ENCODE data around the gene COL3A1. TPM values are rescaled to one million over a fixed set of nuclear protein-coding genes. Genes with fewer than 3 reads are reported as not detected.
A peak's percentile ranks its signal among the peaks of the same experiment; 100 is the strongest.

Gene COL3A1
- polyA plus RNA-seq, 1 experiment = 1,396 TPM

DNA sequence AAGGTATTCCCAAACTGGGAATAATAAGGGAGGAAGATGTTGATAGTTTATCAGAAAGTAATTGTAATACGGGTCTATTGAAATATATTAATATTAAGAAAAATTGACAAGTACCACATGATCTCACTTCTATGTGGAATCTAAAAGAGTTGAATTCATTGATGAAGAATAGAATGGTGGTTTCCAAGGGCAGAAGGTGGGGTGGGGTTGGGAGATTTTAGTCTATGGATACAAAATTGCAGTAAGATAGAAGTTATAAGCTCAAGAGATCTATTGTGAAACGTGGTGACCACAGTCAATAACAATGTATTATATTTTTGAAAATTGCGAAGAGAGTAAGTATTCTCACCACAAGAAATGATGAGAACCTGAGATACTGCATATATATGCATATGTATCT is 38.9 kb downstream of the COL3A1 start:
- Histone ChIP-seq H3K27ac (ENCODE audit: low read depth, low read length) (no peak overlapping the region), H3K4me3 (ENCODE audit: low read depth, low read length) (no peak overlapping the region), H3K9me3 (ENCODE audit: control insufficient read depth, insufficient read depth, low read length) (no peaks in the 10 kb centered on the region), H3K27me3 (ENCODE audit: control insufficient read depth, insufficient read depth, low read length) (no peaks in the 10 kb centered on the region)
- CTCF ChIA-PET = no interaction called here
- no peak for DNase-seq (ENCODE audit: low read depth, low spot score)
- TF ChIP-seq, protein P1, sequence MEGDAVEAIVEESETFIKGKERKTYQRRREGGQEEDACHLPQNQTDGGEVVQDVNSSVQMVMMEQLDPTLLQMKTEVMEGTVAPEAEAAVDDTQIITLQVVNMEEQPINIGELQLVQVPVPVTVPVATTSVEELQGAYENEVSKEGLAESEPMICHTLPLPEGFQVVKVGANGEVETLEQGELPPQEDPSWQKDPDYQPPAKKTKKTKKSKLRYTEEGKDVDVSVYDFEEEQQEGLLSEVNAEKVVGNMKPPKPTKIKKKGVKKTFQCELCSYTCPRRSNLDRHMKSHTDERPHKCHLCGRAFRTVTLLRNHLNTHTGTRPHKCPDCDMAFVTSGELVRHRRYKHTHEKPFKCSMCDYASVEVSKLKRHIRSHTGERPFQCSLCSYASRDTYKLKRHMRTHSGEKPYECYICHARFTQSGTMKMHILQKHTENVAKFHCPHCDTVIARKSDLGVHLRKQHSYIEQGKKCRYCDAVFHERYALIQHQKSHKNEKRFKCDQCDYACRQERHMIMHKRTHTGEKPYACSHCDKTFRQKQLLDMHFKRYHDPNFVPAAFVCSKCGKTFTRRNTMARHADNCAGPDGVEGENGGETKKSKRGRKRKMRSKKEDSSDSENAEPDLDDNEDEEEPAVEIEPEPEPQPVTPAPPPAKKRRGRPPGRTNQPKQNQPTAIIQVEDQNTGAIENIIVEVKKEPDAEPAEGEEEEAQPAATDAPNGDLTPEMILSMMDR (IDR thresholded peaks at IDR 0.05; ENCODE audit: low read depth, low read length) = no peak
- POLR2A ChIA-PET = interaction anchor here (1.6 kb wide), 1 partner anchor 9 kb away, joined by 3 read pairs; no protein-coding TSS in a partner anchor

DNA sequence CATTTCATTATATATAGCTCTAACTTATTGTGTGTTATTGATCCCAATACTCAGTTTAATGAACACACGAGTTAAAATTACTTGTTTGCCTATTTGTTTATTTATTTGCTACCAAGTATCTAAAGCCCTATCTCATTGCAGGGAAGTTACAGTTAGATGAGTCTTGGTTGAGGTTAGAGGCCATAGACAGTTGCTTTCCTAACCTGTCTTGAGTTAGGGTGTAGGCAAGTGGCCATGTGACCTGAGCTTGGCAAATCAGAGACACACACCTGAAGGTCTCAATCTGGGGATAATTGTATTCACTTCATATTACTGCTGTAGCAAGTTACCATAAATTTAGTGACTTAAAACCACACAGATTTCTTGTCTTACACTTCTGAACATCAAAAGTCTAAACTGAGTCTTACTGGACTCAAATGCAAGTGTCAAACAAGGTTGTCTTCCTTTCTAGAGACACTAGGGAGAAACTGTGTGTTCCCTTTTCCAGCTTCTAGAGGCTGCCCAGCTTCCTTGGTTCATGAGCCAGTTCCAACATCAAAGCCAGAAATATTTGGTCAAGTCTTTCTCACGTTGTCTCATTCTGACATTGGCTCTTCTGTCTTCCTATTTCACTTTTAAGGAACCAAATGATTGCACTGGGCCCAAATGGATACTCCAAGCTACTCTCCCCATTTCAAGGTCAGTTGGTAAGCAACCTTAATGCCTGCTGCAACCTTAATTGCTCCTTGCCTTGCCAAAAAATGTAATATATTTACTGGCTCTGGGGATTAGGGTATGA is 39.7 kb downstream of the COL3A1 start:
- TF ChIP-seq, protein P1 (IDR thresholded peaks at IDR 0.05; ENCODE audit: low read depth, low read length) = no peak
- POLR2A ChIA-PET = interaction anchor here (0.7 to 1.6 kb wide), 3 partner anchors 10 to 129 kb away, joined by 3 to 4 read pairs (median 3); no protein-coding TSS in a partner anchor
- Histone ChIP-seq H3K27me3 (ENCODE audit: control insufficient read depth, insufficient read depth, low read length) (no peaks in the 10 kb centered on the region), H3K9me3 (ENCODE audit: control insufficient read depth, insufficient read depth, low read length) (no peaks in the 10 kb centered on the region), H3K4me3 (ENCODE audit: low read depth, low read length) (no peak overlapping the region), H3K27ac (ENCODE audit: low read depth, low read length) (peak overlapping the region; percentile 40)
- CTCF ChIA-PET = interaction anchor here (1.2 kb wide), 1 partner anchor 490 kb away, joined by 3 read pairs; no protein-coding TSS in a partner anchor
- DNase-seq (ENCODE audit: low read depth, low spot score) = no peak

DNA sequence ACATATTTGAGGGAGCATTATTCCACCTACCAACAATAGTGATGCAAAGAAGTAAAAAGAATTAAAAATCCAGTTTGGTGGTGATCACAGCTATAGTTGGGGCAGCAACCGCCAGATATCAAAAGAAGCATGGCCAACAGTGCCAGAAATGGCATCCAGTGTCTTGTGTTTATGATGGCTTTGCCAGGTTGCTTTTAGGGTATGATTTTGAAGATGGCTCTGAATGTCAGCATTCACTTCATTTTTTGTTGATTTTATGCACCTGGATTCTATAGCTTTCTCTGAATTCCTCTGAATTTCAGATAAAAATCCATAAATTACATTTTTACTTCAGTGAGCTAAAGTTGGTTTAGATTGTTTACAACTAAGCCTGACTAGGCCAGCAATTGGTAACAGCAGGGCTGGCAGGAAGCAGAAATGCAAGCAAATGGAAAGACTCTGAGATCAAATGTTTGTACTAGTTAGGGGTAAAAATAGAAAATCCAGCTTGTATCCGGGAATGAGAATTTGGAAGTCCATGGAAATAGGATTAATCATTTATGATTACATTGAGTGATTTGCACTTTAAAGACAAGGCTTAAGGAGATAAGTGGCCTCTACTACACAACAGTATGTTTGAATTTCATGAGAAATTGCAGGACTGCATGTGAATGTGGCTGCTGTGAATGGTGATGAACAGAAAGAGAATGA is 40.4 kb downstream of the COL3A1 start:
- CTCF ChIA-PET = interaction anchor here (1.2 kb wide), 1 partner anchor 490 kb away, joined by 3 read pairs; no protein-coding TSS in a partner anchor
- TF ChIP-seq, protein P1 (IDR thresholded peaks at IDR 0.05; ENCODE audit: low read depth, low read length) = no peak
- DNase-seq (ENCODE audit: low read depth, low spot score) = peak; percentile 51
- Histone ChIP-seq H3K4me3 (ENCODE audit: low read depth, low read length) (no peak overlapping the region), H3K27me3 (ENCODE audit: control insufficient read depth, insufficient read depth, low read length) (no peaks in the 10 kb centered on the region), H3K9me3 (ENCODE audit: control insufficient read depth, insufficient read depth, low read length) (no peaks in the 10 kb centered on the region), H3K27ac (ENCODE audit: low read depth, low read length) (peak overlapping the region; percentile 40)
- POLR2A ChIA-PET = interaction anchor here (0.7 to 1.0 kb wide), 2 partner anchors 30 to 130 kb away, joined by 3 to 4 read pairs; no protein-coding TSS in a partner anchor

DNA sequence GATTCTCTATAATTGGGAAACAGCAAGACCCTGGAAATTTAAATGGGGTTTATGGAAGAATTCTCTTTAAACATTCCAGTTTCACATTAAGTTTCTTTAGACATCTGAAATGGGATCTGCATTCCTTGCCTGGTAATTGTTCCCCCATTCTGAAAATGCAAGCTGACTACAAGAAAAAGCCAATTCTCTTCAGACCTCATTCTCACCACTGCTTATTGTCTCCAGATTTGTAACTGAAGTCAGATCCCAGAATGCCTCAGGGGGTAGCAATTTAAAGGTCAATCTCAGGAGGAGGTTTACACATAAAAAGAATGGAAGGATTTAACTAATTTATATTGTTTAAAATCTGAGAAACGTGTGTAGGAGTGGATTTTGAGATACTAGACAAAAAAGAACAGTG is 41.2 kb downstream of the COL3A1 start:
- TF ChIP-seq, protein P1 (IDR thresholded peaks at IDR 0.05; ENCODE audit: low read depth, low read length) = no peak
- DNase-seq (ENCODE audit: low read depth, low spot score) = no peak
- POLR2A ChIA-PET = no interaction called here

More for the DNA sequence above, 41.2 kb downstream of the COL3A1 start:
- Histone ChIP-seq H3K27me3 (ENCODE audit: control insufficient read depth, insufficient read depth, low read length) (no peaks in the 10 kb centered on the region), H3K27ac (ENCODE audit: low read depth, low read length) (no peak overlapping the region), H3K4me3 (ENCODE audit: low read depth, low read length) (no peak overlapping the region), H3K9me3 (ENCODE audit: control insufficient read depth, insufficient read depth, low read length) (peaks cover under 1% of the 10 kb centered on the region; the same call in 1 of the 2 replicates)
- CTCF ChIA-PET = no interaction called here
